Chondrocyte (in vitro differentiated cells): ENCODE data around the gene TMEM52B. TPM values are rescaled to one million over a fixed set of nuclear protein-coding genes. Genes with fewer than 3 reads are reported as not detected.
"Not testable (repeated sequence)": the region's sequence is repeated elsewhere in the genome, so short reads cannot be mapped to it uniquely, and the experiment has no call there.

ENCODE experiments used
- DNase-seq: peaks from one replicate; pipeline ENCODE4 v3.0.0; 2021; ENCODE audit warnings: mixed read lengths, low spot score
- H3K27ac Mint-ChIP-seq: one replicate; pipeline ENCODE4 v1.8.0; 2021; ENCODE audit warnings: mild to moderate bottlenecking, moderate library complexity, mixed read lengths; ENCODE audit not compliant: unreplicated experiment
- H3K27me3 Mint-ChIP-seq: 2 replicates; pipeline ENCODE4 v1.8.0; 2021; ENCODE audit warnings: low read depth, mixed read lengths
- H3K36me3 Mint-ChIP-seq: 2 replicates; pipeline ENCODE4 v1.8.0; 2021; ENCODE audit warnings: low read depth, mixed read lengths
- H3K4me1 Mint-ChIP-seq: 2 replicates; pipeline ENCODE4 v1.8.0; 2021; ENCODE audit warnings: low read depth, mild to moderate bottlenecking, mixed read lengths
- H3K4me3 Mint-ChIP-seq: one replicate; pipeline ENCODE4 v1.8.0; 2021; ENCODE audit warnings: mild to moderate bottlenecking, moderate library complexity, mixed read lengths; ENCODE audit not compliant: unreplicated experiment
- H3K9me3 Mint-ChIP-seq: 2 replicates; pipeline ENCODE4 v1.8.0; 2021; ENCODE audit warnings: low read depth, mixed read lengths
- CTCF ChIP-seq: fragments of 200-600 bp; sonication (generic); IDR thresholded peaks from 2 replicates; pipeline ENCODE4 v1.5.0; 2021; ENCODE audit warnings: antibody characterized with exemption, mild to moderate bottlenecking, moderate library complexity
- total RNA-seq: library from RNA; stranded (reverse); gene quantifications from 3 replicates; pipeline ENCODE4 v1.2.1, GENCODE V29; 2021

Gene TMEM52B
- total RNA-seq, 1 donor from 2014 or later = not detected

GRCh38 chr12:10190558-10191388 lies 11.9 kb downstream of the TMEM52B start:
- H3K4me3 Mint-ChIP-seq = no peak overlapping the region
- peaks cover 11% of the 10 kb centered on the region for H3K4me1 Mint-ChIP-seq
- peak; percentile 87 for TF ChIP-seq CTCF
- H3K9me3 Mint-ChIP-seq = no peaks in the 10 kb centered on the region
- DNase-seq = no peak
- no peak overlapping the region for H3K27ac Mint-ChIP-seq
- H3K27me3 Mint-ChIP-seq = peaks cover 4% of the 10 kb centered on the region
- H3K36me3 Mint-ChIP-seq = no peaks in the 10 kb centered on the region

- Mint-ChIP-seq H3K4me1 (peaks cover 11% of the 10 kb centered on the region), H3K4me3 (no peak overlapping the region), H3K9me3 (no peaks in the 10 kb centered on the region), H3K27ac (no peak overlapping the region), H3K27me3 (peaks cover 4% of the 10 kb centered on the region), H3K36me3 (no peaks in the 10 kb centered on the region)
- no peak for DNase-seq
- no peak for TF ChIP-seq CTCF
These were observed 13.0 kb downstream of the TMEM52B start for GRCh38 chr12:10191865-10192264.

GRCh38 chr12:10194160-10194670 lies 15.4 kb downstream of the TMEM52B start:
- Mint-ChIP-seq H3K4me3 (no peak overlapping the region), H3K27me3 (peaks cover 4% of the 10 kb centered on the region), H3K4me1 (peaks cover 11% of the 10 kb centered on the region), H3K36me3 (no peaks in the 10 kb centered on the region), H3K9me3 (no peaks in the 10 kb centered on the region), H3K27ac (no peak overlapping the region)
- no peak for TF ChIP-seq CTCF
- no peak for DNase-seq

DNA sequence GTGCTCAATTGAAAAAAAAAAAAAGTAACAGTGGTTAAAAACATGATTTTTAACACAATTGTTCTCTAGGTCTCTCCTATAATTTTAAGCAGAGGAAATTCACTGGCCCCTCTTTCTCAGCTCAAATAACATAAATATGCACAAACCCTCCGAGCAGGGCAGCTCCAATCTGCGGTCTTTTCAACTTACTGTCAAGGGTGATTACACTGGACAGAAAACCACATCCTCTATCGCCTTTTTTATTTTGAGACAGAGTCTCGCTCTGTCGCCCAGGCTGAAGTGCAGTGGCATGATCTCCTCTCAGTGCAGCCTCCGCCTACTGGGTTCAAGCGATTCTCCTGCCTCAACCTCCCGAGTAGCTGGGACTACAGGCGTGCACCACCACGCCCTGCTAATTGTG lies 17.4 kb downstream of the TMEM52B start:
- H3K36me3 Mint-ChIP-seq = no peaks in the 10 kb centered on the region
- H3K4me3 Mint-ChIP-seq = no peak overlapping the region
- TF ChIP-seq CTCF = no peak
- H3K27me3 Mint-ChIP-seq = peaks cover 4% of the 10 kb centered on the region
- H3K9me3 Mint-ChIP-seq = no peaks in the 10 kb centered on the region
- DNase-seq = no peak
- peaks cover 11% of the 10 kb centered on the region for H3K4me1 Mint-ChIP-seq
- H3K27ac Mint-ChIP-seq = no peak overlapping the region

- Mint-ChIP-seq H3K36me3 (no peaks in the 10 kb centered on the region), H3K27ac (no peak overlapping the region), H3K9me3 (no peaks in the 10 kb centered on the region), H3K4me3 (no peak overlapping the region), H3K27me3 (peaks cover 4% of the 10 kb centered on the region), H3K4me1 (peaks cover under 1% of the 10 kb centered on the region)
- DNase-seq = no peak
- no peak for TF ChIP-seq CTCF
These were observed 19.0 kb downstream of the TMEM52B start for GRCh38 chr12:10197879-10198278.

GRCh38 chr12:10204495-10204894 lies 25.7 kb downstream of the TMEM52B start:
- not testable (repeated sequence) for H3K9me3 Mint-ChIP-seq, H3K27ac Mint-ChIP-seq, H3K27me3 Mint-ChIP-seq, DNase-seq, H3K4me3 Mint-ChIP-seq, H3K36me3 Mint-ChIP-seq, H3K4me1 Mint-ChIP-seq
